ENCODE measurements around the gene ATF7.

The ATF7 gene

DNA sequence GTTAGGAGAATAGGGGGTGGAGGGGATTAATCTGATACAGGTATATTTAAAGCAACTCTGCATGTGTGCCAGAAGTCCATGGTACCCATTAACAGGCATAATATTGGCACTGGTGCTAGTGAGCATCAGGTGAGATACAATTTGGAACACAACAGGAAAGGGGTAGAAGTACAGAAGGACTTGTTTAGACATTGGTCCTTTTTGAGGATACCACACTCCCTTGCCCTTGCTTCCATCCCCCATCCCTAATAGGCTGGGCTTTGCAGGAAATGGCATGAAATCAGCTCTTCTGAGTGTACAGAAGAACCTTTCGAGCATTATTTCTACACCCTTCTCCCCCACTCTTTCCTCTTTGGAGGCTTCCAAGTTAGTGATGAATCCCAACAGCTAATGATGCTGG is 157.9 kb downstream of the ATF7 start:
- DNase-seq (ENCODE audit: extremely low spot score, insufficient read length, low read depth) (no peak), FAIRE-seq (no peak)

DNA sequence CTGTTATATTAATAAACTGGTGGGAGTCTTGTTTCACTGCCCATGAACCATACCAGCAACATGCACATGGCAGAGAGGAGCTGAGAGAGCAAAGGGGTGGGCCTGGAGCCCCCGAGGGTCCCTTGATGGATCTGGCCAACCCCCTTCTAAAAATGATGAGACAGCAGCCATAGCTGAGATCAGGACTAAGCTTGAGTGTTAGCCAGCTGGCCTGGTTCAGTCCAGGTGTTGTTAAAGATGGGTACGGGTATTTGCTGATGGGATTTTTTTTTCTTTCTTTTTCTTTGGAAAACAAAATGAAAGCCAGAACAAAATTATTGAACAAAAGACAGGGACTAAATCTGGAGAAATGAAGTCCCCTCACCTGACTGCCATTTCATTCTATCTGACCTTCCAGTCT is 158.3 kb downstream of the ATF7 start:
- DNase-seq (ENCODE audit: extremely low spot score, insufficient read length, low read depth) (no peak), FAIRE-seq (no peak)

DNA sequence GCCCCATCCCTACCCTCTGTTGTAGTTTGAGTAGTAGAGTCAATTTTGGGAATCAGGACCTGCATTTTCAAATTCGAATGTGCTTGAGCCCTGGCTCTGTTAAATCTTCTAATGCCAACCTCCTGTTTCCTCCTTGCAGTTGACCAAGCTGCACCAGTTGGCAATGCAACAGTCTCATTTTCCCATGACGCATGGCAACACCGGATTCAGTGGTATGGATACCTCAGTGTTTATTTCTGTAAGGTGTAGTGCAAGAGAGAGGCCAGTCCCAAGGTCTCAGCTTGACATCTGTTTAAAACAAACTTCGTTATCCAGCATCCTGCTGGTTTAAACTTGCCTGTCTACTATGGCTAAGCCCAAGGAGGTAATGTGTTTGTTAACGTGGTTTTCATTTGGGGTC is 159.1 kb downstream of the ATF7 start:
- no peak for FAIRE-seq
- no peak for DNase-seq (ENCODE audit: extremely low spot score, insufficient read length, low read depth)

- FAIRE-seq (no peak), DNase-seq (ENCODE audit: extremely low spot score, insufficient read length, low read depth) (no peak)
Measured at GRCh38 chr12:53466640-53467039, 159.5 kb downstream of the ATF7 start.

GRCh38 chr12:53465679-53466078 is 160.5 kb downstream of the ATF7 start:
- no peak for FAIRE-seq

DNA sequence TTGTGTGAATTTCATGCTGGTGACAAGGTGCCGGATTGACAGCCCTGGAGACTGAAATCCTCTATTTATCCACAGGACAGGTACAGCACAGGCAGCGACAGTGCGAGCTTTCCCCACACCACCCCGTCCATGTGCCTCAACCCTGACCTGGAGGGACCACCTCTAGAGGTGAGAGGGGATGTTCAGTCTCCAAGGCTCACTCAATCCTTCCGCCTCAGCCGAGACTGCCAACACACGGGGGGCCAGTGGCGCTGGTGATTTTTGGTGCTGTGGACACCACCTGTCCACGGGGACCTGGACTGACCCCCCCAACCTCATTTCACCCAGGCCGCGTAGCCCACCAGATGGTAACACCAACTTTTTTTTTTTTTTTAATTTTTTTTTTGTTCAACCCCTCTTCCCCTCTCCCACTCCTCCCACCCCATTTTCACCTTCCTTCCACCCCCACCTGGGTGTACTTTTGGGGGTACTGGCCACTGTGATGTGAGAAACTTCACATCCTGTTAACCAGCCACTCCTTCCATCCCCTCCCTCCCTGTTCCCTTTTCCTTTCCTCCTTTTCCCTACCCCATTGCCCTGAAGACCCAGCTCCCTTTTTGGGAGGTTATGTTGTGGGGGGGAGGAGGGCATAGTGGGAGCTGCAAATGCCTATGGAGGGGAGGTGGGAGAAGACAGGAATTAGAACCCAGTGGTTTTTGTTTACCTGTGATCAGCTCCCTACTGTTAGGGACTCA is 161.3 kb downstream of the ATF7 start:
- DNase-seq (ENCODE audit: extremely low spot score, insufficient read length, low read depth) (no peak), FAIRE-seq (no peak)

More at GRCh38 chr12:53465679-53466078, 160.5 kb downstream of the ATF7 start:
- no peak for DNase-seq (ENCODE audit: extremely low spot score, insufficient read length, low read depth)

- FAIRE-seq = no peak
Measured at GRCh38 chr12:53463802-53464560, 162.2 kb downstream of the ATF7 start.

DNA sequence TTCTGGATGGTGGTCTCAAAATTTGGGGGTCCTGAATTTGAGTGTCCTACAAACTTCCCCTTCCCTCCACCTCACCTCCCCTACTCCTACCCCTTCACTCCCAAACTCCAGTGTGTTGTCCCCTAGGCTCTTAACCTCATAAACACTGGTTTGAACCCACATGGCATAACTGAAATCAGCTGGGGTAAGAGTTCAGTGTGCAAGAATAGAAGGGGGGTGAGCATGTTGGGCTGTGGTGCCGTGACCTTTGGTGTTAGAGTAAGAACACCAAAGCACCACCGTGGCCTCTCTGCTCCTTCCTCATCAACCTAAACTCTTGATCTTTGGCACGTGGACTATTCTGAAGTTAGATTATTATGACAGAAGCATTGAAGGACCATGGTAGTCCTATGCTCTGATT is 163.2 kb downstream of the ATF7 start:
- FAIRE-seq (no peak), DNase-seq (ENCODE audit: extremely low spot score, insufficient read length, low read depth) (no peak)

More at GRCh38 chr12:53463802-53464560, 162.2 kb downstream of the ATF7 start:
- no peak for DNase-seq (ENCODE audit: extremely low spot score, insufficient read length, low read depth)

DNA sequence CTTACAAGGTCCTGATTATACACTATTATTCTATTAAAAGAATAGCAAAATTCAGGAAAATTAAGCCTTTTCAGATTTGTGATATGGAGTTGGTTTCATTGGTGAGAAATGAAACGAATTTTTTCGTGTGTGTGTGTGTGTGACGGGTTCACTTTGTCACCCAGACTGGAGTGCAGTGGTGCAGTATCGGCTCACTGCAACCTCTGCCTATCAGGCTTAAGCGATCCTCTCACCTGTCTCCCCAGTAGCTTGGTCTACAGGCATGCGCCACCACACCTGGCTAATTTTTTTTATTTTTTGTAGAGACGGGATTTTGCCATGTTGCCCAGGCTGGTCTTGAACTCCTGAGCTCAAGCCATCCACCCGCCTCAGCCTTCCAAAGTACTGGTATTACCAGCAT is 164.6 kb downstream of the ATF7 start:
- DNase-seq (ENCODE audit: extremely low spot score, insufficient read length, low read depth) = no peak
- no peak for FAIRE-seq

DNA sequence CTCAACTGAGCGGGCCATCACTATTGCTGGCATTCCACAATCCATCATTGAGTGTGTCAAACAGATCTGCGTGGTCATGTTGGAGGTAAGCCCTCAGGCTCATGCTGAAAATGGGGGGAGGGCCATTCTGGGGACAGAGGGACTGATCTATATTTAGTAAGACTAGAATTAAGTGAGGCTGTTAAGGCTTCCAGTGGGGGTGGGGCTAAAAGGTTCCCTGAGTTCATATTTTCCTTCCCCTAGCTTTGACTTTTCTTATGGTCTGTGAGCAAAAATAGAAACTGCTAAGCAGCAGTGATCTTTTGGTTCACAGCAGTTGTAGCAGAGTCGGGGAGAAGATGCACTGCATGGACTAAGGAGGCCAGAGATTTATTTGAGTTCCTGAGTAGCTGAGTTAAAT is 165.1 kb downstream of the ATF7 start:
- DNase-seq (ENCODE audit: extremely low spot score, insufficient read length, low read depth) = no peak
- FAIRE-seq = no peak

GRCh38 chr12:53459097-53459496 is 167.1 kb downstream of the ATF7 start:
- FAIRE-seq = no peak

More at GRCh38 chr12:53459097-53459496, 167.1 kb downstream of the ATF7 start:
- no peak for DNase-seq (ENCODE audit: extremely low spot score, insufficient read length, low read depth)
